ENCODE data around the gene EPHA2. TPM values are rescaled to one million over a fixed set of nuclear protein-coding genes. Genes with fewer than 3 reads are reported as not detected.

Gene EPHA2
- total RNA-seq, 1 experiment from 2014 or later: 91.6 TPM

DNA sequence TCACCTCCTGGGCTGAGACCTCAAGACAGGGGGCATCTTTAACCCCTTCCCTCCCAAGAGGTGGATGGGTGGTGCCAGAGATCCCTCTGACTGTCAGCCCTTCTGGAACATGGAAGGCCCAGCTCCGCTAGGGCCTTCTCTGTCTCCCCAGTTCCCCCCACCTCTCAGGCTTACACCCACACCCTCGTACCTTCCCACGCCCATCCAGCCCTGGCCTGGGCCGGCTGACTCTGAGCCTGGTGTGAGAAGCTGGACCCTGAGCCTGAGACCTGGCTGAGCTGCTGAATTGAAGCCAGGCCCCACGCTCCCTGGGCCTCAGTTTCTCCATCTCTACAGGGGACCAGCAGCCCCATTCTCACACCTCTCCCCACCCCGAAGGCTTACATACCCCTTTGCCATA is 5.4 kb downstream of the EPHA2 start:
- intact Hi-C loops (cut with micrococcal nuclease; ENCODE audit: unreplicated experiment): no loop called here
- Histone ChIP-seq H3K9me3 (ENCODE audit: low read depth, low read length, poor library complexity, severe bottlenecking) (no peaks in the 10 kb centered on the region), H3K4me1 (ENCODE audit: insufficient read depth, low read length, poor library complexity, severe bottlenecking) (peaks cover 56% of the 10 kb centered on the region), H3K27me3 (replicated peaks; ENCODE audit: insufficient read depth, low read depth, low read length, poor library complexity) (no peaks in the 10 kb centered on the region), H3K4me3 (ENCODE audit: low read depth, low read length, poor library complexity, severe bottlenecking) (no peak overlapping the region), H3K36me3 (ENCODE audit: insufficient read depth, low read length, poor library complexity, severe bottlenecking) (peaks cover 42% of the 10 kb centered on the region), H3K27ac (ENCODE audit: low read depth, low read length, poor library complexity, severe bottlenecking) (peak overlapping the region; percentile 95)
- CTCF ChIA-PET: no interaction called here
- no TSS peak for BruUV-seq (replicated peaks)
- no peak for DNase-seq (ENCODE audit: low spot score)
- TF ChIP-seq, protein P1, sequence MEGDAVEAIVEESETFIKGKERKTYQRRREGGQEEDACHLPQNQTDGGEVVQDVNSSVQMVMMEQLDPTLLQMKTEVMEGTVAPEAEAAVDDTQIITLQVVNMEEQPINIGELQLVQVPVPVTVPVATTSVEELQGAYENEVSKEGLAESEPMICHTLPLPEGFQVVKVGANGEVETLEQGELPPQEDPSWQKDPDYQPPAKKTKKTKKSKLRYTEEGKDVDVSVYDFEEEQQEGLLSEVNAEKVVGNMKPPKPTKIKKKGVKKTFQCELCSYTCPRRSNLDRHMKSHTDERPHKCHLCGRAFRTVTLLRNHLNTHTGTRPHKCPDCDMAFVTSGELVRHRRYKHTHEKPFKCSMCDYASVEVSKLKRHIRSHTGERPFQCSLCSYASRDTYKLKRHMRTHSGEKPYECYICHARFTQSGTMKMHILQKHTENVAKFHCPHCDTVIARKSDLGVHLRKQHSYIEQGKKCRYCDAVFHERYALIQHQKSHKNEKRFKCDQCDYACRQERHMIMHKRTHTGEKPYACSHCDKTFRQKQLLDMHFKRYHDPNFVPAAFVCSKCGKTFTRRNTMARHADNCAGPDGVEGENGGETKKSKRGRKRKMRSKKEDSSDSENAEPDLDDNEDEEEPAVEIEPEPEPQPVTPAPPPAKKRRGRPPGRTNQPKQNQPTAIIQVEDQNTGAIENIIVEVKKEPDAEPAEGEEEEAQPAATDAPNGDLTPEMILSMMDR (conservative IDR thresholded peaks at IDR 0.05; ENCODE audit: low read depth, low read length): no peak
- no peak for TF ChIP-seq EZH2 (IDR thresholded peaks at IDR 0.05; ENCODE audit: borderline replicate concordance, low read depth, low read length, poor library complexity, severe bottlenecking)
- POLR2A ChIA-PET (ENCODE audit: low non-redundant PET): no interaction called here

- Histone ChIP-seq H3K36me3 (ENCODE audit: insufficient read depth, low read length, poor library complexity, severe bottlenecking) (peaks cover 44% of the 10 kb centered on the region), H3K4me3 (ENCODE audit: low read depth, low read length, poor library complexity, severe bottlenecking) (no peak overlapping the region), H3K9me3 (ENCODE audit: low read depth, low read length, poor library complexity, severe bottlenecking) (no peaks in the 10 kb centered on the region), H3K4me1 (ENCODE audit: insufficient read depth, low read length, poor library complexity, severe bottlenecking) (peaks cover 62% of the 10 kb centered on the region), H3K27ac (ENCODE audit: low read depth, low read length, poor library complexity, severe bottlenecking) (no peak overlapping the region), H3K27me3 (replicated peaks; ENCODE audit: insufficient read depth, low read depth, low read length, poor library complexity) (no peaks in the 10 kb centered on the region)
- no peak for DNase-seq (ENCODE audit: low spot score)
- TF ChIP-seq, protein P1 (conservative IDR thresholded peaks at IDR 0.05; ENCODE audit: low read depth, low read length): no peak
- TF ChIP-seq EZH2 (IDR thresholded peaks at IDR 0.05; ENCODE audit: borderline replicate concordance, low read depth, low read length, poor library complexity, severe bottlenecking): no peak
- POLR2A ChIA-PET (ENCODE audit: low non-redundant PET): no interaction called here
- intact Hi-C loops (cut with micrococcal nuclease; ENCODE audit: unreplicated experiment): no loop called here
- BruUV-seq (replicated peaks): no TSS peak
- CTCF ChIA-PET: no interaction called here
Measured at GRCh38 chr1:16149702-16150488, 6.0 kb downstream of the EPHA2 start.

DNA sequence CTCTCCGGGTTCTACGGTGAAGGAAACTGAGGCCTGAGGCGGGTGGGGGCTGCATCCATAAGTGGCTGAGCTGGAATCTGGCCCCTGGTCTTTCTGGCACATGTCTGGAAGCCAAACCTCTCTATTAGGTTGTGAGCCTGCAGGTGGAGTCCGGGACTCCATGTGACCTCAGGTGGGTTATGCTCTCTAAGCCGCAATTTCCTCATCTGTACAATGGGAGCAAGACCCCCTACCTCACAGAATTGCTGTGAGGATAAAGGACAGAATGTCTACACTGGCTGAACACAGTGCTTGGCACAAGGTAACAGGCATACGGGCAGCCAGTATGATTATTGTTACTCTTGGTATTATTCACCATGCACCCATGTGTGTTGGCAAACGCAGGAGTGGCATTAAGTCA is 6.7 kb downstream of the EPHA2 start:
- TF ChIP-seq EZH2 (IDR thresholded peaks at IDR 0.05; ENCODE audit: borderline replicate concordance, low read depth, low read length, poor library complexity, severe bottlenecking): no peak
- TF ChIP-seq, protein P1 (conservative IDR thresholded peaks at IDR 0.05; ENCODE audit: low read depth, low read length): no peak
- Histone ChIP-seq H3K4me1 (ENCODE audit: insufficient read depth, low read length, poor library complexity, severe bottlenecking) (peaks cover 70% of the 10 kb centered on the region), H3K27me3 (replicated peaks; ENCODE audit: insufficient read depth, low read depth, low read length, poor library complexity) (no peaks in the 10 kb centered on the region), H3K27ac (ENCODE audit: low read depth, low read length, poor library complexity, severe bottlenecking) (no peak overlapping the region), H3K36me3 (ENCODE audit: insufficient read depth, low read length, poor library complexity, severe bottlenecking) (peaks cover 44% of the 10 kb centered on the region), H3K4me3 (ENCODE audit: low read depth, low read length, poor library complexity, severe bottlenecking) (no peak overlapping the region), H3K9me3 (ENCODE audit: low read depth, low read length, poor library complexity, severe bottlenecking) (no peaks in the 10 kb centered on the region)
- POLR2A ChIA-PET (ENCODE audit: low non-redundant PET): no interaction called here
- no TSS peak for BruUV-seq (replicated peaks)
- CTCF ChIA-PET: no interaction called here
- intact Hi-C loops (cut with micrococcal nuclease; ENCODE audit: unreplicated experiment): no loop called here
- DNase-seq (ENCODE audit: low spot score): no peak
